Natural killer cell treated with Interleukin-12 subunit alpha and Interleukin-12 subunit beta and Interleukin-15 and Interleukin-18, amount 100 ng/mL, for 72 hours (primary cell): Measurements from ENCODE around the gene LRP2BP. TPM values are rescaled to one million over a fixed set of nuclear protein-coding genes. Genes with fewer than 3 reads are reported as not detected.

Source experiments
- ATAC-seq, 2 donors: fragments of 150-1000 bp; cut with Tn5 transposase in 1 of 2; sonication (Bioruptor Pico), chemical (Tn5 transposase) in 1 of 2; 2 replicates each; pipeline ENCODE4 v1.10.0; 2021
- DNase-seq: peaks from one replicate; pipeline ENCODE4 v3.0.0; 2022; ENCODE audit warnings: low spot score
- H3K27ac Mint-ChIP-seq, 2 donors: 1 replicate in 1 of 2; 2 replicates in 1 of 2; pipeline ENCODE4 v1.8.0; 2022; ENCODE audit warnings: mixed read lengths in 2 of 2, mild to moderate bottlenecking in 1 of 2, moderate library complexity in 1 of 2
- H3K27me3 Mint-ChIP-seq, 2 donors: 1 replicate in 1 of 2; 2 replicates in 1 of 2; pipeline ENCODE4 v1.8.0; 2022; ENCODE audit warnings: mixed read lengths in 2 of 2
- H3K36me3 Mint-ChIP-seq: one replicate; pipeline ENCODE4 v1.8.0; 2022; ENCODE audit warnings: mixed read lengths
- H3K4me1 Mint-ChIP-seq, 2 donors: 1 replicate in 1 of 2; 2 replicates in 1 of 2; pipeline ENCODE4 v1.8.0; 2022; ENCODE audit warnings: low read depth in 2 of 2, mixed read lengths in 2 of 2, mild to moderate bottlenecking in 1 of 2
- H3K4me3 Mint-ChIP-seq: one replicate; pipeline ENCODE4 v1.8.0; 2022; ENCODE audit warnings: mixed read lengths
- H3K9me3 Mint-ChIP-seq: 2 replicates; pipeline ENCODE4 v1.8.0; 2022; ENCODE audit warnings: mixed read lengths
- total RNA-seq, 2 donors: library from RNA; stranded (reverse); gene quantifications; one replicate each; pipeline ENCODE4 v1.2.3, GENCODE V29; 2022

LRP2BP gene
- total RNA-seq, 2 donors from 2014 or later, result 0.45 to 1.2 TPM

DNA sequence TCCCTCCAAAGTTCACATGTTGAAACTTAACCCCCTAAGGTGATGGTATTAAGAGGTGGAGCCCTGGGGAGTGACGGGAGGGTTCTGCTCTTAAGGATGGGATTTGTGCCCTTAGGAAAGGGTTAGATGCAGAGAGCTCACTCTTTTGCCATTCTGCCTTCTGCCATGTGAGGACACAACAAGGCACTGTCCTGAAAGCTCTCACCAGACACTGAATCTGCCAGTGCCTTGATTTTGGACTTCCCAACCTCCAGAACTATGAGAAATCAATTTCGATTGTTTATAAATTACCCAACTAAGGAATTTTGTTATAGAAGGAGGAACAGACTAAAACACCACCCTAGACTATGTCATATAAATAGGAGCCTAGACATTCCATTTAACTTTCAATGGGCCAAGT is 11.7 kb downstream of the LRP2BP start:
- ATAC-seq (no peak), DNase-seq (no peak)
- peaks cover 3% of the 10 kb centered on the region for H3K9me3 Mint-ChIP-seq
- H3K36me3 Mint-ChIP-seq, result no peaks in the 10 kb centered on the region
- H3K4me1 Mint-ChIP-seq, result peaks cover 6 to 11% of the 10 kb centered on the region in 2 donors
- peaks cover 17 to 20% of the 10 kb centered on the region in 2 donors for H3K27me3 Mint-ChIP-seq
- no peak overlapping the region for H3K4me3 Mint-ChIP-seq
- no peak overlapping the region for H3K27ac Mint-ChIP-seq

DNA sequence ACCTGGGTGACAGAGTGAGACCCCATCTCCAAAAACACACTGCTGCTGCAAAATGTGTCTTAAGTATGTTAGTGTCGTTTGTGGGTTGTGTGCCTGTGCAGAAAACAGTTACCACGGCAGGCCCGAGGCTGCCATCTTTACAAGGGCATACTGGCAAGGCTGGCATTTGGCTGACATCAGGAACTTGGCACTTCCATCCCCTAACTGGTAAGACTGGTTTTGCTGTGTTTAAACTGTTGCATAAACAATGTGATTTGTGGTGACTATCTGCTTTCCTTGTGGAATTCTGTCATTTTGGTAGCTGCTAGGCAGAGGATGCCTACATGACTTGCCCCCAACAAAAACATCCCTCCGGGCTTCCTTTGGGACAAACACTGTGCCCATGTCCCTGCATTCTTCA is 12.3 kb downstream of the LRP2BP start:
- H3K4me3 Mint-ChIP-seq, result no peak overlapping the region
- H3K36me3 Mint-ChIP-seq, result no peaks in the 10 kb centered on the region
- H3K27ac Mint-ChIP-seq, result no peak overlapping the region
- ATAC-seq (no peak), DNase-seq (no peak)
- H3K4me1 Mint-ChIP-seq, result peaks cover 6 to 11% of the 10 kb centered on the region in 2 donors
- peaks cover 3% of the 10 kb centered on the region for H3K9me3 Mint-ChIP-seq
- H3K27me3 Mint-ChIP-seq, result peaks cover 17 to 20% of the 10 kb centered on the region in 2 donors

DNA sequence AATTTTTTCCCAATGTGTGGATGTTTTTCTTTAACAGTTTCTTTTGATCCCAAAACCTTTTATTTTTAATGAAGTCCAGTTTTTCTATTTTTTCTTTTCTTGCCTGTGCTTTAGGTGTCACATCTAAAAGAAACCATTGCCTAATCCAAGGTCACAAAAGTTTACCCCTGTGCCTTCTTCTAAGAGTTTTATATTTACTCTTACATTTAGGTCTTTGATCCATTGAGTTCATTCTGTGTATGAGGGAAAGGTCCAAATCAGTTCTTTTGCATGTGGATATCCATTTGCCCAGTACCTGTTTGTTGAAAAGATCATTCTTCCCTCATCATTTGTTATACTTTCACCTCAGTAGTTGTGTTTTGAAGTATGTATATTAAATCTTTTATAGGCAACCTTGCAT is 13.0 kb downstream of the LRP2BP start:
- peaks cover 13 to 20% of the 10 kb centered on the region in 2 donors for H3K27me3 Mint-ChIP-seq
- no peak overlapping the region for H3K27ac Mint-ChIP-seq
- no peaks in the 10 kb centered on the region for H3K36me3 Mint-ChIP-seq
- DNase-seq (no peak), ATAC-seq (no peak)
- peaks cover 6 to 11% of the 10 kb centered on the region in 2 donors for H3K4me1 Mint-ChIP-seq
- peaks cover 3% of the 10 kb centered on the region for H3K9me3 Mint-ChIP-seq
- no peak overlapping the region for H3K4me3 Mint-ChIP-seq

DNA sequence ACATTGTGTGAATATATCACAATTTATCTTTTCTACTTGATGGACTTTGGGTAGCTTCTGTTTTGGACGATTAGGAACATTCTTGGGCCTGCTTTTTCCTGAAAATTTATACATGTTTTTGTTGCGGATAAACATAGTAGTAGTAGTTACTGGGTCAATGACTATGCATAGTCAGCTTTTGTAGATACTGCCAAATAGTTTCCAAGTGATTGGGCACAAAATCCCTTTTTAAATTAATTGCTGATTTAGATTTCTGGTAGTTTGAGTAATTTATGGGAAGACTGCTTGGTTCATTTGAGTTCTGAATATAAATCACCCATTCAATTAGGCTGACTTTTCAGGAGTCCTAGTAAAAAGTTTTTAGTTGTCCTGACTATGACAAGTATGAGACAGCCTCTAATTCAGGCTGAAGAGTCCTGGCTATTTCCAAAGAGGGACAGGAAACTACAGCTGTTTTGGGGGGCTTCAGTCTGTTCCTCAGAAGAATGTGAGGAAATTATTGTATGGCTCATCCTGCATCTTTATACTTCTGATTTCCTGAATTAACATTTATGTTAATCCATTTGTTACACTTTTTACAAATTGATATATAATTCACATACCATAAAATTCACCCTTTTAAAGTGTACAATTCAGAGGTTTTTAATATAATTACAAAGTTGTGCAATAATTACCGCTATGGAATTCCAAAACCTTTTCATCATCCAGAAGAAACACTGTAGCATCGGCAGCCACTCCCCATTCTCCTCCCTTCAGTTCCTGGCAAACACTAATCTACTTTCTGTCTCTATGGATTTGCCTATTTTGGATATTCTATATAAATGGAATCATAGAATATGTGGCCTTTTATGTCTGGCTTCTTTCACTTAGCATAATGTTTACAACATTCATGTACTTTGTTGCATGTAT is 14.2 kb downstream of the LRP2BP start:
- no peak overlapping the region for H3K4me3 Mint-ChIP-seq
- DNase-seq (no peak), ATAC-seq (no peak)
- H3K27me3 Mint-ChIP-seq, result peaks cover 13 to 20% of the 10 kb centered on the region in 2 donors
- H3K4me1 Mint-ChIP-seq, result peaks cover 6 to 11% of the 10 kb centered on the region in 2 donors
- H3K36me3 Mint-ChIP-seq, result no peaks in the 10 kb centered on the region
- H3K27ac Mint-ChIP-seq, result no peak overlapping the region
- H3K9me3 Mint-ChIP-seq, result peaks cover 3% of the 10 kb centered on the region

DNA sequence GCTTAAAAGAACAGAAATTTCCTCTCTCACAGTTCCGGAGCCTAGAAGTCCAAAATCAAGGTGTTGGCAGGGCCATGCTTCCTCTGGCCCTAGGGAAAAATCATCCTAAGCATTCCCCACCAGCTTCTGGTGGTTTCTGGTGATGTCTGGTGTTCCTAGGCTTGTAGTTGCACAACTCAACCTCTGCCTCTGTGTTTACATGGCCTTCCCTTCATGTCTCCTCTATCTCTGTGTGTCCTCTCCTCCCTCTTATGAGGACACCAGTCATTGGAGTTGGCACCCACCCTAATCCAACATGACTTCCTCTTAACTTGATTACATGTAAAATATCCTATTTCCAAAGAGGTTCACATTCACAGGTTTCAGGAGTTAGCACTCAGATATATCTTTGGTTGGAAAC is 15.4 kb downstream of the LRP2BP start:
- Mint-ChIP-seq H3K9me3 (peaks cover 3% of the 10 kb centered on the region), H3K4me1 (peaks cover 6 to 7% of the 10 kb centered on the region in 2 donors), H3K36me3 (no peaks in the 10 kb centered on the region), H3K27ac (no peak overlapping the region), H3K4me3 (no peak overlapping the region), H3K27me3 (peaks cover 9 to 13% of the 10 kb centered on the region in 2 donors)
- ATAC-seq (no peak), DNase-seq (no peak)

DNA sequence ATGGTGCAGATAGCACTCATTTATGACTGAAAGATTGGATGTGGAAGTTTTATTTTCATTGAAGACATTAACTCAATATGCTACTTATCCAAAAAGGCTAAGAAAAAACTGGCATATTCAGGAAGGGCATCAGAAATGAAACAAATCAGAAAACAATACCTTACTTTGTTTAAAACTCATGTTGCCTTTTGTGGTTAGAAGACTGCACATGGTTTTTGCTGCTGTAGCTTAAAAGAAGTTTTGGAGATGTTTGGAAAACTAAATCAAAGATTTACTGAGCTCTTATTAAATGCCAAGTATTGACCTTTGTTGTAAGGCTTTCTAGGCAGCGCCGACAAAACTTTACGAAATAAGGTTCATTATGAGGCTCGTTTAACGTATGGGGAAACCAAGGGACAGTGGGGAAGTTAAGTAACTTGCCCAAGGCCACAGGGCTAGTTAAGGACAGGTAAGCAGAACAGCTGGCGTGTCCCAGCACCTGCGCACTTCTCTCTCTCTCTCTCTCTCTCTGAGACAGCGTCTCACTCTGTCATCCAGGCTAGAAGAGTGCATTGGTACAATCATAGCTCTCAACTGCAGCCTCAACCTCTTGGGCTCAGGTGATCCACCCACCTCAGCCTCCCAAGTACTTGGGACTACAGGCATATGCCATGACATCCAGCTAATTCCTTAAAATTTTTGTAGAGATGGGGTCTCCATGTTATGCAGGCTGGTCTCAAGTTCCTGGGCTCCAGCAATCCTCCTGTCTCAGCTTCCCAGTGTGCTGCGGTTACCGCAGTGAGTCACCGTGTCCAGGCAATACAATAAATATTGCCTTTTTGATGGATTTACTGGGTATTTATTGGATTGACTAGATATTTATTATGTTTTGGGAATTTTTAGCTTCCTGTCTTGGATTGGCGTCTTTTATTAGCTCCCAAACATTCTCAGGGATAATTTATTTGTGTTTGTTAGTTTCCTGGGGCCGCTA is 16.1 kb downstream of the LRP2BP start:
- Mint-ChIP-seq H3K27me3 (peaks cover 5% of the 10 kb centered on the region in 2 donors), H3K4me1 (peaks cover 0 to 2% of the 10 kb centered on the region in 2 donors), H3K36me3 (no peaks in the 10 kb centered on the region), H3K27ac (no peak overlapping the region), H3K4me3 (no peak overlapping the region), H3K9me3 (peaks cover 3% of the 10 kb centered on the region)
- no peak for ATAC-seq
- no peak for DNase-seq

DNA sequence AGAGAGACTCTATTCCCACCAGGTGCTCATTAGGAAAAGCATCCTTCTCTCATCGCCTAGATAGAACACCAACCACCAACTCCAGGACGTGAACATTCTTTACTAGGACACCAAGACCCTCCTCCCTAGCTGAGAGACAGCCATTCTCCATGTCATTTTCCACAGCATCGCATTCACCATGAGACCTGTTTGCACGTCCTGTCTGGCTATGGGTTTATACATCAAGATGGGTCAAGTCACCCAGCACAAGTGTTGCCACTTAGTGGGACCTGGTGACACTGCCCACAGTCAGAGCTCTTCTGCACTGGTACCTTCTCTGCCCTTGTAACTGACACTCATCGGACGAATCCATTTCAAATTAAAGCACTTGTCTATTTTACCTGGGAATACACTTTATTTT is 17.5 kb downstream of the LRP2BP start:
- Mint-ChIP-seq H3K27me3 (peaks cover 0 to 2% of the 10 kb centered on the region in 2 donors), H3K36me3 (no peaks in the 10 kb centered on the region), H3K4me3 (no peak overlapping the region), H3K4me1 (peaks cover 0 to 3% of the 10 kb centered on the region in 2 donors), H3K27ac (no peak overlapping the region), H3K9me3 (peaks cover 3% of the 10 kb centered on the region)
- ATAC-seq (no peak), DNase-seq (no peak)

DNA sequence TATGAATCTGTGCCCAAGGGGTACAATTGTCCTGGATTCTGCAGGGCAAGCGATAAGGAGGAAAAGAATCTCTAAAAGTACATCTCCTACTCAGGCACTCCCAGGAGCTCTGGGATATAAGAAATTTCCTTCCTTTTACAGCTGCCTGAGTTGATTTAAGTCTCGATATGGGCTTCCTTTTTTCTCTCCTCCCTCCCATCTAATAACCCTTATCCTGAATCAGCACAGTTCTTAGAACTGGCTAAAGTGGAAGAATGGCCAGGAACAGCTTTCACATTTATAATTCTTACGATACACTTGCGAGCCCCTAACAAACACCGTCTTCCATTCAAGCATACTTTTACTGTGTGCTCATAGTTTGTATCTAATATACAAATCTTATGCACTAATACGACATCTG is 21.2 kb downstream of the LRP2BP start:
- ATAC-seq, result no peak
- H3K36me3 Mint-ChIP-seq, result no peaks in the 10 kb centered on the region
- H3K4me1 Mint-ChIP-seq, result peaks cover 0 to 3% of the 10 kb centered on the region in 2 donors
- no peaks in the 10 kb centered on the region for H3K27me3 Mint-ChIP-seq
- no peak overlapping the region for H3K27ac Mint-ChIP-seq
- no peak for DNase-seq
- H3K9me3 Mint-ChIP-seq, result no peaks in the 10 kb centered on the region
- H3K4me3 Mint-ChIP-seq, result no peak overlapping the region

DNA sequence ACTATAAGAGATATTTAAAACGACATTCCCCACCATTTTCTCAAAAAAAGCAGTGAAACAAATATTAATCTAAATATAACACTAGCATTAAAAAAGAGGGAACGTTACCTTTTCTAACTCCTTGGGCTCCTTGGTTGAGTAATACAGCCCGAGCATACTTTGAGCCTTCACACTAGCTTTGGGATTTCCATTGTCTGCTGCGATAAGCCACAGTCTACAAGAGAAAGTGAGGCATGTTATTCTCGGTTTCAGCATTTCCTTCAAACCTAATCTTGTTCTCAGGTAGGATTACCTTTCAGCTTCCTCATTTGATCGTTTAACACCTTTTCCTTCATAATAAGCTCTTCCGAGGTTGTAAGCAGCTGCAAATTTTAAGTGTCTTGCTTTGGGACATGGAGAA is 21.7 kb downstream of the LRP2BP start:
- Mint-ChIP-seq H3K27ac (no peak overlapping the region), H3K4me3 (no peak overlapping the region), H3K36me3 (no peaks in the 10 kb centered on the region), H3K27me3 (no peaks in the 10 kb centered on the region), H3K9me3 (no peaks in the 10 kb centered on the region), H3K4me1 (peaks cover 0 to 3% of the 10 kb centered on the region in 2 donors)
- ATAC-seq, result no peak
- no peak for DNase-seq

DNA sequence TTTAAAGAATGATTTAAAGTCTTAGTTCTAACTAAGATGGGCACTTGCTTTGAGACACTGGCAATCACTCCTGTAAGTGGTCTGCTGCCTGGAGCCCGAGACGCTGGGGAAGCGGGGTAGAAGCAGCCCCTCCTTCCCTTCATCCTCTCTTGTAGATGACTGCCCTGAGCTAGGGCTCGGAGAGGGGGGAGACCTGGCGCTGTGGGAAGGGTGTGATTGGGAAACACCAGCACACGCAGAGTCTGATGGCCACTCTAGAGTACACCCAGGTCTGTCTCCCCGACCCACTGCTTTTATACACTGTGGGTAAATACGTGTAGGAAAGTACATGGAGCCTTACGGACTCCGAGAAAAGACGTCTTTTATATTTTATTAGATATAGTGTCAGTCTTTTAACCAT is 24.0 kb downstream of the LRP2BP start:
- ATAC-seq, result no peak
- no peaks in the 10 kb centered on the region for H3K36me3 Mint-ChIP-seq
- H3K27me3 Mint-ChIP-seq, result no peaks in the 10 kb centered on the region
- no peak overlapping the region for H3K27ac Mint-ChIP-seq
- H3K9me3 Mint-ChIP-seq, result no peaks in the 10 kb centered on the region
- H3K4me3 Mint-ChIP-seq, result no peak overlapping the region
- peaks cover 0 to 3% of the 10 kb centered on the region in 2 donors for H3K4me1 Mint-ChIP-seq
- DNase-seq, result no peak

DNA sequence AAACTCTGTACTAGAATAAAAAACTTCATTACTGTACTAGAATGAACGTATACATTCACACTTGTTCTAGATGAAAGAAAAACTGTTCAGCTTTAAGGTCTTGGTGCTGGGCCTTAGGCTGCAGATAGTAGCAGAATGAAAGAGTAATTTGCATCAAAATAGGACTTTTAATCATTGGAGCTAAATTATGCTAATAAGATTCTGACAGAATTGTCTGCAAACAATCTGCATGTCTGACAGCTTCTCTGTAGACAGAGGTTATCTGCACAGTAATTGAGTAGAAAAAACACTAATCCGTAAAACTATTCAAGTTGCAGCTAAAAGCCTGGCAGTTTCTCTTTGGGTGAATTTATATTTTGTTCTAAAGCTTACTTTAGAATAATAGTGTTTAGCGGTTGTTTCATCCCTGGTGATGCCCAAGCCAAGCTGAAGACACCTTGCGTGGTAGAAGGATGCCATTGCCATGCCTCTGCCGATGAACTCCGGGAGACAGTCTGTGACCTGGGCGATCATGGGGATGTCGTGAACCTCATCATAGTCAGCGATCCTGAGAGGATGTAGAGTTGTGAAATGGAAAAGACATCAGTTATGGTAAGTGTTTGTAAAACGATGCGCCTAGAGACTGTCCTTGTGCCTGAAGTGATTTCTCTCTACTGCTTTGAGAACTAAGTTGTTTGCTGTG is 25.3 kb downstream of the LRP2BP start:
- Mint-ChIP-seq H3K4me3 (no peak overlapping the region), H3K36me3 (no peaks in the 10 kb centered on the region), H3K9me3 (no peaks in the 10 kb centered on the region), H3K4me1 (peaks cover 0 to 3% of the 10 kb centered on the region in 2 donors), H3K27ac (no peak overlapping the region), H3K27me3 (no peaks in the 10 kb centered on the region)
- DNase-seq (no peak), ATAC-seq (no peak)

DNA sequence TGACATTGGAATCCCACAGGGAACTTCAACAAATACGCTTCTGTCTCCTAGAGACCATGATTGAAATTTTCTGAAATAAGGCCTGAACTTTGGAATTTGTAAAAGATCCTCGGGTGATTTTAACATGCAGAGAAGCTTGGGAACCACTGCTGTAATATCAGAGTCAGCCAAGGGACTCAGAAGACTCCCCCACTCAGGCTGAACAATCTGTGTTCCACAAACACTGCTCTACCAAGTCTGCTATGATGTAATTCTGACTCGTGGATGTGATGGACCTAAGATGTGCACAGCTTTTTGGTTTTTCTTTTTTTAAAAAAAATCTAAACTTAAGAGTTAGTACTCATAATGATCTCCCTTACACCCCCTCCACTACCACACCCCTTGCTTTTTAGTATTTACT is 26.0 kb downstream of the LRP2BP start:
- Mint-ChIP-seq H3K4me1 (peaks cover 0 to 3% of the 10 kb centered on the region in 2 donors), H3K27me3 (no peaks in the 10 kb centered on the region), H3K27ac (no peak overlapping the region), H3K9me3 (no peaks in the 10 kb centered on the region), H3K4me3 (no peak overlapping the region), H3K36me3 (no peaks in the 10 kb centered on the region)
- ATAC-seq (no peak), DNase-seq (no peak)

DNA sequence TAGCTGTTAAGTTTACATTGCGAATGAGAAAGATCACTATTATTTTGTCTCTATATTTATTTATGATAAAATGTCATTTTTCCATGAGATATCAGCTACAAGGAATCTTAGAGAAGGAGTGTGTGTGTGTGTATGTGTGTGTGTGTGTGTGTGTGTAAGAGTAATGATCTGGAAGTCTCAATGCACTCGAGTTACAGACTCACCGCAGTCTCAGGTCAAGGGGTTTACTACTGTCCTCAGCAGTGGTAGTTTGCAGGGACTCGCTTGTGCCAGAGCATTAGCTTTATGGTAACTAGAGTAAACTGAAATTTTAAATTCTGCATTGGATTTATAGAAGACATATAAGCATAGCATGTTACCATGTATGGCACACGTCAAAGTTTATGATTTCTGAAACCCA is 30.8 kb downstream of the LRP2BP start:
- Mint-ChIP-seq H3K4me1 (no peaks in the 10 kb centered on the region), H3K4me3 (no peak overlapping the region), H3K9me3 (no peaks in the 10 kb centered on the region), H3K27ac (no peak overlapping the region), H3K36me3 (no peaks in the 10 kb centered on the region), H3K27me3 (no peaks in the 10 kb centered on the region)
- ATAC-seq (no peak), DNase-seq (no peak)
